ENCODE results near the gene PHYHIPL.

PHYHIPL gene

GRCh38 chr10:59176241-59177030 lies at the start of gene PHYHIPL:
TSS of gene PHYHIPL (plus strand) at chr10:59176643. CDS start at chr10:59176854, 211 bp downstream.
- TF ChIP-seq CTCF (IDR thresholded peaks at IDR 0.05; ENCODE audit: low read depth, low read length): no peak
- DNase-seq (ENCODE audit: low read depth in 2 of 2): no peak
- H3K4me3 ChIP-seq (replicated peaks in 1 of 2; ENCODE audit: low read depth in 2 of 2, low read length in 2 of 2): no peak within 1 kb of the TSS

GRCh38 chr10:59126991-59127390 lies 49.5 kb upstream of the PHYHIPL start:
- no peak for TF ChIP-seq CTCF (IDR thresholded peaks at IDR 0.05; ENCODE audit: low read depth, low read length)
- no peak overlapping the region for H3K4me3 ChIP-seq (replicated peaks in 1 of 2; ENCODE audit: low read depth in 2 of 2, low read length in 2 of 2)
- DNase-seq (ENCODE audit: low read depth in 2 of 2): no peak

- no peak for TF ChIP-seq CTCF (IDR thresholded peaks at IDR 0.05; ENCODE audit: low read depth, low read length)
- DNase-seq (ENCODE audit: low read depth in 2 of 2): no peak
Measured at GRCh38 chr10:59127991-59128390, 48.5 kb upstream of the PHYHIPL start.

GRCh38 chr10:59129867-59130266 lies 46.6 kb upstream of the PHYHIPL start:
- H3K4me3 ChIP-seq (replicated peaks in 1 of 2; ENCODE audit: low read depth in 2 of 2, low read length in 2 of 2): no peak overlapping the region
- DNase-seq (ENCODE audit: low read depth in 2 of 2): no peak
- no peak for TF ChIP-seq CTCF (IDR thresholded peaks at IDR 0.05; ENCODE audit: low read depth, low read length)

More at GRCh38 chr10:59127991-59128390, 48.5 kb upstream of the PHYHIPL start:
- no peak overlapping the region for H3K4me3 ChIP-seq (replicated peaks in 1 of 2; ENCODE audit: low read depth in 2 of 2, low read length in 2 of 2)

- no peak overlapping the region for H3K4me3 ChIP-seq (replicated peaks in 1 of 2; ENCODE audit: low read depth in 2 of 2, low read length in 2 of 2)
- TF ChIP-seq CTCF (IDR thresholded peaks at IDR 0.05; ENCODE audit: low read depth, low read length): no peak
- no peak for DNase-seq (ENCODE audit: low read depth in 2 of 2)
Measured at GRCh38 chr10:59131666-59132065, 44.8 kb upstream of the PHYHIPL start.

- TF ChIP-seq CTCF (IDR thresholded peaks at IDR 0.05; ENCODE audit: low read depth, low read length): no peak
- DNase-seq (ENCODE audit: low read depth in 2 of 2): no peak
Measured at GRCh38 chr10:59133841-59134593, 42.4 kb upstream of the PHYHIPL start.

More at GRCh38 chr10:59133841-59134593, 42.4 kb upstream of the PHYHIPL start:
- no peak overlapping the region for H3K4me3 ChIP-seq (replicated peaks in 1 of 2; ENCODE audit: low read depth in 2 of 2, low read length in 2 of 2)
